ENCODE measurements around the gene KNG1.

The KNG1 gene

DNA sequence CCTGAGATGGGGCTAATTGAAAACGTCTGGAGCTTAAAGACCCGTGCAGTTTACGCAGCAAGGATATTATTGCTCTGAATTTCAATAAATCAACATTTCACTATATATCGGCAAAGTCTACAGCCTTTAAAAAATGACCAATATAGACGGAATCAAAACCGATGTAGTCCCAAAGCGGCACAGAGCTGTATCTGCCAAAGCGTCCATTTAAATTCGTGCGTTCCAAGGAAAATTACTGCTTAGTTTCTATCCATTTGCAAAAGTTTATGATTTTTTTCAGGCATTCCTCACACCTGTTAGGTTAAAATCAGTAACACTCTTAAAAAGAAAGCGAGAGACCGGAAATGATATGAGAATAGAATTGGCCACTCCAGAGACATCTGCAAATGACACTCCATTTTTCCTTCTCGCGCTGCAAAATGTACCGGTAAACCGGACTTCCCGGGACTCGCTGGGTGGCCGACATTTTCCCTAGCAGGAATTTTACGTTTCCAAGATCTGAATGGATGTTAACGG is 65.4 kb downstream of the KNG1 start:
- no peak for FAIRE-seq

DNA sequence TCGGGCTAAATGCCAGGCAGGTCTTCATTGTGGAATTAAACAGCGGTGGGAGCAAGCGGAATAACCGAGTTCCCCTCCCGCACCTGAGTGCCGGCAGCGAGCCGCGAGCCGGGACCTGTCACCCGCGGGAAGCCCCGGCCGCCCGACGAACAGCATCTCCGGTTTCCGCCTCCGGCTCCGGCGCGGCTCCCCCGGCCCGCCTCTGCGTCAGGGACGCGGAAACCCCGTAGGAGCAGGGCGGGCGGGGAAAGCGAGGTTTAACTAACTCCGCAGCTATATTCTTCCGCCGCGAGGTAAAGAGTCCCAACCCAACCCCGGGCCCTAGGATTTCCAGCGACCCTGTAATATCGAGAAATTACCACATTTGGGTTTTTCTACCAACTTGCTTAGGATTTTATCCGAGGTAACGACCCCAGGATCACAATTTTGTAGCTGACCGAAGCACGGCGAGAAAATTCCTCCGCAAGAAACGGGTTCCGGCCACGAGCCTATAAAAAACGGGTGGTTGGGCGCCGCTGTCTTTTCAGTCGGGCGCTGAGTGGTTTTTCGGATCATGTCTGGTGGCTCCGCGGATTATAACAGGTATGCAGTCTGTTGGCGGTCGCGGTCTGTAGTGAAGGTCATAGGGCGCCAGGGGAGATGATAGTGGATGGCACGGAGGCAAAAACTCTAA is 66.0 kb downstream of the KNG1 start, which contains the start of gene EIF4A2:
Gene EIF4A2 (plus strand): TSS at position 520 of the 673 bp plus-strand sequence. CDS start 34 bp downstream, at position 554.
- FAIRE-seq = no peak

DNA sequence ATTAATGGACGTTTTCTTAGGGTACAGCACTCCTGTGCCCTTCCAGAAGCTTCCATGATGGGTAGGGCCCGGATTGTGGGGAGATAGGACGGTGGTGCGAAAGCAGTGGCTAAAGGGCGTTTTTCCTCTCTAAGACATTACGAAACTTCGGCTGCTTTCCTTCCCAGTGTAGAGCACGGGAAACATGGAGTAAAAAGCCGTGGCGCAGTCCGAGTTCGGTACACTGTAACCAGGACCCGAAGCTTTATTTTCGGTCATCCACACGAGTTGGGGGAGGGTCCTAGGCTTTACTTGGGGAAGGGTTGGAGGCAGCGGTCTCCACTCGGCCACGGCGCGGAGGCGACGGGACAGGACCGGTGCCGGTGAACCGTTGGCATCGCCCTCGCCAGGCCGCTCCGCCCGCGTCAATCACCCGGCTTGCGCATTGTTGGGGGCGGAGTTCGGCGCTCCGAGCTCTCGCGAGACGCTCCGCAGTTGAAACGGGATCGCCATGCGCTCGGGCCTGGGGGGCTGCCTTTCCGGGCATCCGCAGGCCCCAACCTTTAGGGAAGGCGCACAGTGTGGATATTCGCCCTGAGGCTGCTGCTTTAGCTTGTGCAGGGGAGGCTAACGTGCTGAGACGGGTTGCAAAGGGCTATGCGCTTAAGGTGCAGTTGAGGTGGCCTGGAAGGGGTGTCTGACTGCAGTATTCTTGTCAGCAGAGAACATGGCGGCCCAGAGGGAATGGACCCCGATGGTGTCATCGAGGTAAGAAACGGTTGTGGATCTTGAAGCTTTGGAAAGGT is 66.8 kb downstream of the KNG1 start:
- FAIRE-seq = no peak

DNA sequence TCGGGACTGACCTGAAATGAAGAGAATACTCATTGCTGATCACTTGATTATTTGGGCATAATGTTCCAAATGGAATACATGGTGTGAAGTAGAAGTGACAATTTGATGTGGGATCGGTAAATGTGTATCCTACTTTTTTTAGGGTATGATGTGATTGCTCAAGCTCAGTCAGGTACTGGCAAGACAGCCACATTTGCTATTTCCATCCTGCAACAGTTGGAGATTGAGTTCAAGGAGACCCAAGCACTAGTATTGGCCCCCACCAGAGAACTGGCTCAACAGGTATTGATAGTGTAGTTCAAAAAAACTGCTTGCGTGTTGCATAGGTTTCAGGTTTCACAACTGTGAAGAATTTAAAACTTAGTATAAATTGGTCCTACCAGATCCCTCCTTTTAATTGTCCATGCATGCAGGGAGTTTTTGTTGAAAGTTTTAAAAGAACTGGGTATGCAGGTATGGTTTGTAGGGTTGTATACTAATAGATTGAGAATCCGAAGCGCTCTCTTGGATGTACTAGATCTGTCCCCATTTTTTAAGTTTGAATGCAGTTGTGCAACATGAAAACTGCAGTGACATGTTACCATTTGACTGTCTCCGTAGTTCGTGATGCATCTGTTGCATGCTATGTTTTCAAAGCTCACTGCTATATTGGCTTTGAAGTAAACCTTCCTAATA is 67.8 kb downstream of the KNG1 start:
- FAIRE-seq = no peak

DNA sequence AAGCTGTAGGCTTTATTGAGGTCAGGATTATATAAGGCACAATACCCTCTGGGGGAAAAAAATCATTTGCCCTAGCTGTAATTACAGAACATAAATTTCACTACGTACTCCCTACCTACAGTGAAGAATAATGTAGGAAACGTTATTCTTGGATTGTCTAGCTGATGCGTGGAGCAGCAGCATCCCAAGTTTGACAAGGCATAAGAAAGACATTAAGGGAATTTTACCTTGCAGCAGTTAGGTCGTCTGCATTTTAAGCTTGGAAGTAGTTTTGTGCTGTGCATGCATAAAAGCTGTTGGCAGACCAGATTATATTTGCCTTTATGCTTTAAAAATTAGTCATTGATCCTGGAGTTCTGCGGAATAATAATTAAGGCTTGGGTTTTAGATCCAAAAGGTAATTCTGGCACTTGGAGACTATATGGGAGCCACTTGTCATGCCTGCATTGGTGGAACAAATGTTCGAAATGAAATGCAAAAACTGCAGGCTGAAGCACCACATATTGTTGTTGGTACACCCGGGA is 68.4 kb downstream of the KNG1 start:
- FAIRE-seq = no peak

DNA sequence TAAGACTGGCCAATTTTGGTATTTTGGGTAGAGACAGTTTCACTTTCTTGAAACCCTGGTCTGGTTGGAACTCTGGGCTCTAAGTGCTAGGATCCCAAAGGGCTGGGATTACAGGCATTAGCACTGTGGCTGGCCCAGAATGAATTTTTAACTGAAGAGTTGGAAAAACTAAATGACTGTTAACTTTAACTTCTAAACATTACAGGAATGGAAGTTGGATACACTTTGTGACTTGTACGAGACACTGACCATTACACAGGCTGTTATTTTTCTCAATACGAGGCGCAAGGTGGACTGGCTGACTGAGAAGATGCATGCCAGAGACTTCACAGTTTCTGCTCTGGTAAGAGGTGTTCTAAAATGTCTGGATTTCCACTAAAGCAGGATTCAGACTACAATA is 69.8 kb downstream of the KNG1 start:
- FAIRE-seq = no peak

DNA sequence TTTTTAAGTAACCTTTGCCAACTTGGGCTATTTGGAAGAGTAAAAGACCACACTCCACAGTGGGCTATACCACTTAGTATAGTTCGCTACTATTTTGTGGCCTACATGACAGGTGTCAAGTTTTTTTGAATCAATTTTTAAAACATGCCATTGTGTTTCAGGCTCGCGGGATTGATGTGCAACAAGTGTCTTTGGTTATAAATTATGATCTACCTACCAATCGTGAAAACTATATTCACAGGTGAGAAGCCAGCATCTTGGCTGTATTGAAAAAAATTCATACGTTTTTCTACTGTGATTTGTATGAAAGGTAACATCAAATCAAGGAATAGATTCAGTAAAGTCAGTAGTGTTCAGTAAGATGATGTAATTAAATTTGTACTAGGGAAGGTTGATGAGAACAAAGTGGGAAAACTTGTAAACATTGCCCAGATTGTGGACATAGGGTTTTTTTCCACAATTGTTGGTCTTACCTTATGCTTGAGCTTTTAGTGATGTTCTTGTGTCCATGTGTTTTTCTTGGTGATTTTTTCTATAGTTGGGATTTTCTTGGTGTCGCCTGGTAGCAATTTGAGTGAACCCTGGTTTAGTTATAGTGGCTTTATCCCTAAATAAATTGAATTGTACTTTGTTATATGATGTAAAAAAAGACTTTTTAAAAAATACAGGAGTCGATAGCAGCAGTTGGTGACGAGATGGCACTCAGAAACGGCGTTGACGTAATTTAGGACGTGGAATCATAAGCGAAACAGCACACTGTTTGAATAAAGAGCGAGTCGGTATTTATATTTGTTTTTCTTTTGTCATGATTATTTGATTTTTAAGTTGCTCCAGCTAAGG is 70.7 kb downstream of the KNG1 start:
- no peak for FAIRE-seq

DNA sequence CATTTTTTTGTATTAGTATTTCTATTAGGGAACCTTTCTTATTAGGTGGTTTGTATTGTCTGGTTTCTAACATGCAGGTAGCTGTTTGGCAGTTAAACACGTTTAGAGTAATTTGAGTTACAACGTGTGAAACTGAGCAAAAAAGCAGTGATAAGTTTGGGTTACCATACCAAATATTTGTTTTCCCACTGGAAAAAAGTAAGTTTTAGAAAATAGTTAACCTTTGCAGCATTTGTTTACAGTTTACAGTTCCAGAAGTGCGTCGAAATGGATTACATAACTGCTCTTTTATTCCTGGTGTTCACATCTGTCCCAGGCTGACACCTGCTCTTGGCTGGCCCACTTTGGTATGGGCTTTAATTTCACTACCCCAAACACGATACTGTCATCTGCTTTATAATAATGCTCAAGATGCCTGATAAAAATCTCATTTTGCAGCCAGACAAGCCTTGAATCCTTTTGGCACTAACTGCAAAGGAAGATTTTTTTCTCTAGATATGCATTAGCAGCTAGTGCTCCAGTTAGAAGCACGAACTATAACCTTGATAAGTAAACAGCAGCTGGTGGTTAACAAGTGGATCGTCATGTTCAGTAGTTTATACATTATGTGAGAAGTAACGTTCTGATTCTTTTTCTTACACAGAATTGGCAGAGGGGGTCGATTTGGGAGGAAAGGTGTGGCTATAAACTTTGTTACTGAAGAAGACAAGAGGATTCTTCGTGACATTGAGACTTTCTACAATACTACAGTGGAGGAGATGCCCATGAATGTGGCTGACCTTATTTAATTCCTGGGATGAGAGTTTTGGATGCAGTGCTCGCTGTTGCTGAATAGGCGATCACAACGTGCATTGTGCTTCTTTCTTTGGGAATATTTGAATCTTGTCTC is 71.6 kb downstream of the KNG1 start:
- no peak for FAIRE-seq

DNA sequence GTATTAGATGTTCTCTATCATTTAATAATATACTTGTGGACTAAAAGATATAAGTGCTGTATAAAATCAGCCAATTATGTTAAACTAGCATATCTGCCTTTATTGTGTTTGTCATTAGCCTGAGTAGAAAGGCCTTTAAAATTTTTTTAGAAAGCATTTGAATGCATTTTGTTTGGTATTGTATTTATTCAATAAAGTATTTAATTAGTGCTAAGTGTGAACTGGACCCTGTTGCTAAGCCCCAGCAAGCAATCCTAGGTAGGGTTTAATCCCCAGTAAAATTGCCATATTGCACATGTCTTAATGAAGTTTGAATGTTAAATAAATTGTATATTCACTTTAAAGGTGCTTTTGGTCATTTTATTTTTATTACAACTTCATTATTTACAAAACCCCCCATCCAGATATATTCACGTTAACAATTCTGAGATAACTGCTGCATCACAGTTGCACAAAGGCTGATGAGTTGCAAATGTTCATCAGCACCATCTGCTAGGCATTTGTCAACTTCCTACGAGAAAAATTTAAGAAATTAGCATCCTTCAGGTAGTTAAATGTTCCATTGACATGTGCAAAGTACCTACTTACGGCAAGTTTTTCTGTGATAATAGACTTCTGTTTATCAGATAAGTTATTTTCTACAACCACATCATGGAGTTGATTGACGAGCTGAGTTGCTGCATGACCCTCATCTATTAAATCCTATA is 72.5 kb downstream of the KNG1 start:
- no peak for FAIRE-seq

DNA sequence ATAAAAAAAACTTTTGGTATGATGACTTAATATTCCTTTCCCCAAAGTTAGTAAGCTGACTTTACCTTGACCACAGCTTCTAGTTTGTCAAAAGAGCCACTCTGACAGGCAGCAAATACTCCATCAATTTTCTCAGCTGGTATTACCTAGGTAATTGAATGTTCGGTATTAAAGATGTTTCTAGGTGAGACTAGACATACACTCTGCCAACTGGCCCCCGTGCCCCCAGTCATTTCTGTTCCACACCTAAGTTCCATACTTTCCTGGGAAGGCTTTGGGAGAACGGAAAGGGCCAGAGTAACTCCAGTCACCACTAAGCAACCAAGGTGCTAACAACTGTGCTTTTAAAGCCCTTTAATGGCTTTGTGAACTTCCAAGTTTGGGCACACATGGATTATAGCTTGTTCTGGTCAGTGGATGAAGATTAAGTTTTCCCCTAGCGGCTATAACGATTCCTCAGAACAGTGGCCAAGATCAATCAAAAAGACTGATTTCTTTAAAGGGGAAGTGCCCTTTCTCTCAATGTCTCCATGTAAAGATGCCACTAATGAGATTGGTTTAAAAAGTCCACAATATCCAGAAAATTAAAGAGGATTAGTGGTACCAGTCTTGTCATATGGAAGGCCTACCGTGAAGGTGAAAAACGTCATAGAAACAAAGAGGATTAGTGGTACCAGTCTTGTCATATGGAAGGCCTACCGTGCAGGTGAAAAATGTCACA is 73.3 kb downstream of the KNG1 start:
- FAIRE-seq = no peak

All from colon (tissue), 2 donors.